Limb (tissue), 2 donors: Measurements from ENCODE around the gene B9D1.
A peak's percentile ranks its signal among the peaks of the same experiment; 100 is the strongest.

Source experiments
- DNase-seq, 2 donors: peaks; one replicate each; pipeline ENCODE4 v3.0.0-alpha.2; 2016; ENCODE audit errors: extremely low spot score in 2 of 2

Gene B9D1

DNA sequence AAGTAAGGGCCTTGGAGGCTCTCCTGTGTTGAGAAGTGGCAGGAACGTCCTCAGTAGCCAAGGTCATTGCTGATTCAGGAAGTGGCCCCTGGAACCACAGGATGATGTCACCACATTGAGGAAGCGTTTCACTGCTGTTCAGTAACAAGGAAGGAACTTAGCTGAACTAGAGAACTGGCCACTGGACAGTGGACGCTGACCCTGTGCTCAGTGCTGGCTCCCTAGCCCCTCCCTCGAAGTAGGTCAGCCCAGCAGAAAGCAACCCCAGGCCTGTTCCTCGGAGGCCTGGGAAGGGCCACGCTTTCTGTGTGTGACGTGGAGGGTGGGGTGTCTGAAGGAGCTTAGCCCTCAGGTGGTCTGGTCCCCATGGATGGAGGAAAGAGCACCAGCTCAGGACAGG is 58.3 kb downstream of the B9D1 start:
- no peak for DNase-seq

DNA sequence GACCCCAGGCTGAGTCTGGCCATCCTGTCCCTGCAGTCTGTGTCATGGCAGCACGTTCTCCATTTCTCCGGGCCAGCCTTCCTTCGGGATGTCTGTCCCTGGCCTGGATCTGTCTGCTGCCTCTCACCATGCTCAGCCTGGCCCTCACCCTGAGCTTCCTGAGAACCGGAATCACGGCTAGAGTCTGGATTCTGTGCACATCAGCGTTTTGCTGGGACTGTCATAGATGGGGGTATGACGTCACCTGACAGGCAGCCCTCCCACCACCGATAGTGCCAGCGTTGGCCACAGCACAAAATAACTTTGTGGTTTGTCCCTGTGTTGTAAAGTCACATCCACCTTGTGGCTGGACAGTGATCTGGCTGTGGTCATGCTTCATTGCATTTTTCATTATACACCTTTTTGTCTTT is 59.2 kb downstream of the B9D1 start:
- DNase-seq = no peak

DNA sequence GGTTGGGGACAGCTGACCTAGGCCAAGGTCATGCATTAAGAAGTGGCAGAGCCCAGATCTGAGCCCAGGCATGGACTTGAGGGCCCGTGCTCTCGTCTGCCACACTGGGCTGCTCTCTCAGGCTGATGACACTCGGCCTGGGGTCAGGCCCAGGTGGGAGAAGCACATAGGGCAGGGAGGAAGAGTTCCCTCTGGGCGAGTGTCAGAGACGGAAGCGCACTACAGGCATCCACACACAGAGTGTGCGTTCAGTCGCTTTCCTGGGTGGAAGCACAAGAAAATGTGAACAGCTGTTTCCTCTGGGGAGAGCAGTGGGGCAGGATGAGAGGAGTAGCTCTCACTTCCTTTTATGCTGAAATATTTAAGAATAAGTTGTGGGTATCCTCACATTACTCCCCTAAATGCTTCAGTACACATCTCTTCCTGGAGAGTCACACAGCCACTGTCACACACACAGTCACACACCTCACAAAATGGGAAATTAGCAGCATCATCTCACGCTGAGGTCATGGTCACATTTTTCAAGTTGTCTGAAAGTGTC is 59.7 kb downstream of the B9D1 start:
- no peak for DNase-seq

DNA sequence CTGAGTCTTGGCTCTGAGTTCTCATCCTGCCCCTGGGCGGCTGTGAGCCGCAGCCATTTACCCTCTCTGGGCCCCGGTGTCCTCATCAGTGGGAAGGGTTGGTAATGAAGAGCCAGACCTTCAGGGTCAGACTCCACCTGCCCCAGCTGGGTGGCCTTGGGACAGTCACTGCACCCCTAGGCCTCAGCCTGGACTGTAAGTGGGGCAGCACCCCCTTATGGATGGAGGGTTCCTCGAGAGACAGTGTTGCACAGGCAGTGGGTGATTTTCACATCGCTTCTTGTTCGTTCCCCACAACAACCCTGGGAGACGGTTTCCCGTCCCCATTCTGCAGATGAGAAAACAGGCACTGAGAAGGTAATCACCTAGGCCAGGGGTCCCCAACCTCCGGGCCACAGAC is 60.5 kb downstream of the B9D1 start:
- no peak for DNase-seq

DNA sequence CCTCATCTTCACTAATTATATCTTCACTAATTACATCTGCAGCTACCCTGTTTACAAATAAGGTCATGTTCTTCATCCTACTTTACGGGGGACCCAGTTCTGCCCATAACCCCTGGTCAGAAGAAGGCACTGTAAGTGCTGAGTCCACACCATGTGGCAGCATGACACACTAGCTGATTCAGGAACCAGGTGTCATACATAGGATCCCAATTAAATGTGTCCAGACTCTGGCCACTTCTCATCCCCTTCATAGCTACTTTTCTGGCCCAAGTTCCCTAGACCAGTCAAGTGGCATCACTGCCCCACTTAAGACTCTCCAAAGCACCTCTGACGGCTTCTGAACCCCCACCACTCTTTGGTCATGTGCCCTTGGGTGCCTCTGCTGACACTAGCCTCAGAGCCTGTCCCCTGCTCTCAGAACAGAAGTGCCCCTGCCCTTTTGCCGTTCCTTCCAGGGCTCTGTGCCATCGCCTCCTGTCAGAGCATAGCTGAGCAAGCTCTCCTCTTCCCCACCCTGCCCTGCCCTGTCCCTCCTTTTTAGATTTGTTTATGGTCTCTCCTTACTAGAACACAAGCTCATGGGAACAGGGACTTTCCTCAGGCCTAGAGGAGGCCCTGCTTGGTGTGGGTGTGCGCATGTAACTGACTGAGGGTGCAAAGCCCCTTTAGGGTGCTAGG is 61.1 kb downstream of the B9D1 start:
- no peak for DNase-seq

DNA sequence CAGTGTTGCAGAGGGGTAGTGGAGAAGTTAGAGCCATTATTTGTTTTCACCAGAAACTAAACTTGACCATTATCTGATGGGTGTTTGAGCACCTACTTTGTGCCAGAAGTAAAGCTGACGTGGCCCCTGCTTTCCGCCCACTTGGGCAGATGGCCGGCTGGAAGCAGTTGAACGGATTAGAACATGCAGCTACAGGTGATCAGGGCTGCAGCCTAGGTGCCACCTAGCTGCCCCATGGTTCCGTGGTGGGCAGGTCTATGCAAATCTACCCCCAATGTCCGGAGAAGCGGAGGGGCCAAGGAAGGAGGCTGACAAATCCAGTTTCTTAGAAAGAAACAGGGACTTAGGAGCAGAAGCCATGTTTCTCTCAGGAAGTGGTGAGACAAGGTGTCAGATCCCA is 62.7 kb downstream of the B9D1 start:
- DNase-seq = no peak

DNA sequence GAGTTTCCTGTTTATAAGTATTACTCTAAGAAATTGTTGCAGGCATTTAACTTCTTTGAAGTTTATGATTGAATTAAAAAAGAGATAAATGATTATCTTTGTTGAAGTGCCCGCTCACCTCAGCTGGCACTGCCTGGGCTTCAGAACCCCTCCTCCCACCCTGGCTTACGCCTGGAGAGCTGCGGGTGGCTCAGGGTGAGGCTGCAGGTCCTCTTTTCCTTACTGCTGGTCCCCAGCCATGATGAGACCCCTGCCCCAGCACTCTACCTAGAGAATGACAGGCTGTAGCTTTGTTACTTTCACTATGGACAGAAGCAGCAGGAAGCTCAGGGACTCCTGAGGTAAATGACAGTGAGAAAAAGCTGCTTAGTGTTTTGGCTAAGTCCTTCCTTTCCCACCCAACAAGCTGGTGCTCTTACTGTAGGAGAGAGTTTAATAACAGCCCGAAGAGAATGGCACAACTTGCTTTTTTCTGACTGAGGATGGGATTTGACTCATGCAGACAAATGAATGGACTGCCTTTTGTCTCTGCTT is 63.2 kb downstream of the B9D1 start:
- DNase-seq = no peak

DNA sequence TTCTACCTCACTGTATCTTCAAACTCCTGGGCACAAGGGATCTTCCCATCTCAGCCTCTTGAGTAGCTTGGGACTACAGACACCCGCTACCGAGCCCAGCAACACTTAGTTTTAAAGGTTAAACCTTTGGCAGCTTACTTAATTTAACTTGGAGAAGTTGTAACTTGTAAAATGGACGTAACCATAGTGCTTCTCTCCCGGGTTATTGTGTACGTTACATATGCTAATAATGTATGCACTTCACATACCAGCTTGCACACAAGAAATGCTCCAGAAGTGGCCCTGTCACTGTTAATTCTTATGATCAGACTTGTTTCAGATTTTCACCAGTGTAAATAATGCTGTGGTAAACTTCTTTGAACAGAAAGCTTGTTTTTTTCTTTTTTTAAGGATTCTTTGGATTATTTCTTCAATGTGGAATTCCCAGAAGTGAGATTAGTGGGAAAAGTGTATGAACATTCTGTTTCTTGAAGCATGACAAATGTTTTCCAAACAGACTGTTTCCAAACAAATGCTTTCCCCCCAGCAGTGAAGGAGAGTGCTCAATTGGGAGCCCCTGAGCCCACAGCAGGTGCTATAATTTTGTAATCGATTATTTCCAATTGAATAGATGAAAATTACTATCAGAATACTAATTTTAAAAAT is 63.8 kb downstream of the B9D1 start:
- DNase-seq = no peak

DNA sequence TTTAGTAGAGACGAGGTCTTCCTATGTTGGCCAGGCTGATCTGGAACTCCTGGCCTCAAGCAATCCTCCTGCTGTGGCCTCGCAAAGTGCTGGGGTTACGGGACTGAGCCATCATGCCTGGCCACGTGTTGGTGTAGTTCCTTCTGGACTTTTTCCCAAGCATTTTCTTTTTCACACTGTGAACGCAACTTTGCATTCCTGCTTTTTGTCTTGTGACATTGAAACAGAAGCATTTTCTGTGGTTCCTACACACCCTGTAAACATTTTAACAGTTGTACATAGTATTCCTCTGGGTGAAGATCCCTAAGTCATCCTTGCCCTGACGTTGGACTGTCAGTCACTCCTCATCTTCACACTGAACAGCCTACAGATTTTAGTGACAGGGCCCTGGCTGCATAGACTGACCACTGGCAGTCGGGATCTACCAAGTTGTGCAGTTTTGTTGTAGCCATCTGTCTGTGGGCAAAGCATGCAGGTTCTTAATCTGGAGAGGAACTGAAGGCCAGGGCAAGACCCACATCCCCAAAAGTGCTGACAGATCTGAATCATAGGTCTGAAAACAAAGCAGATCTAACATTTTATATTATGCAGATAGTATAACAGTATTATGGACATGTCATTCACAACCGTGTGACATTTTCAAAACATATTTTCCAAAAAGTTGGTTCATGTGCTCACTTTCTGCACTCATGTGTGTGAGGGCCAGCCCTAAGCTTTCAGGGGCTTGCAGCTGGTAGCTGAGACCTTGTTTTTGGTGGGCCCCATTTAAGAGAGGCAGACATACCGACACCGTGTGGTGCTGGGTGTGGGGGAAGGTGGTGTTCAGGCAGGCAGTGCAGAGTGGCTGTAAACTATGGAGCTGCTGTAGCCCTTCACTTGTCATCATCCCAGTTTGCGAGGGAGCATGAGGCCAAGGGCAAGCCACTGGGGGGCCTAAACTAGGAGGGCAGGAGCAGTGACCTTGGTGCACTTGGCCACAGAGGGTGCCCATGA is 65.4 kb downstream of the B9D1 start:
- no peak for DNase-seq

DNA sequence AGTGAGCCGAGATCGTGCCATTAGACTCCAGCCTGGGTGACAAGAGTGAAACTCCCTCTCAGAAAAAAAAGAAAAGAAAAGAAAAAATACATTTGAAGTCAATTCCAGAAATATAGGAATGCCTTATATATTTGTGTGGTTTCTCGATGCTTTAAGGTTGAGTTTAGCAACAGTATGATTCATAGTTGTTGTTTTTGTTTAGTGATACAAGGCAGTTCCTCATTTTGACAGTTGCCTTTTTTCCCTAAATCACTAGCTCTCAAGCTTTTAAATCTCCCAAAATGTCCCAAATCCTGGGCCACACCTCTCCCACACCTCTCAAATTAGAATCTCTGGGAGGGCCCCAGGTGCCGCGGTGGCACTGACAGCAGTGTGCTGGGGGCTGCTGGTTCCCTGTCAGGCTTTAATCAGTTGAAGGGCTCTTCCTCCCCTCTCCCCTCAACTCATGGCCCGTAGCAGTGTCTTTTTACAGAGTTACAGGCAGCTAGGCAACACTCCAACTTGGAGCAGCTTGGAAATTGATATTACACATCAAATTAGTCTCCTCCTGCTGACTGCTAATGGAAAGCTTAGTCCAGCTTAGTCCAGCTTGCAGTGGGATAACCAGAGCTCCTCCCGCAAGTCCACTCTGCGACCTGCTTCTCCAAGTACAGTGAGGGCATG is 66.9 kb downstream of the B9D1 start:
- DNase-seq = peak in 1 of 2 donors; percentile 27

DNA sequence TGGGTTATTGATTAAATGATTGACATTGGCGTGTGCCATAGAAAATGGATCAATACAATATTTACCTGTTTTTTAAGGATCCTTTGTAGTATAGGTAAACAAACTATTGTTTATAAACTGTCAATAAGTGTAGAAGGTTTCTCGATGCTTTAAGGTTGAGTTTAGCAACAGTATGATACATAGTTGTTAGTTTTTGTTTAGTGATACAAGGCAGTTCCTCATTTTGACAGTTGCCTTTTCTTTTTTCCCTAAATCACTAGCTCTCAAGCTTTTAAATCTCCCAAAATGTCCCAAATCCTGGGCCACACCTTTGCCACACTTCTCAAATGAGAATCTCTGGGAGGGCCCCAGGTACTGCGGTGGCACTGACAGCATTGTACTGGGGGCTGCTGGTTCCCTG is 68.1 kb downstream of the B9D1 start:
- no peak for DNase-seq
